ENCODE results near the gene CORO6. TPM values are rescaled to one million over a fixed set of nuclear protein-coding genes. Genes with fewer than 3 reads are reported as not detected.

The CORO6 gene
- total RNA-seq, 1 donor from 2014 or later, result 22.0 TPM

DNA sequence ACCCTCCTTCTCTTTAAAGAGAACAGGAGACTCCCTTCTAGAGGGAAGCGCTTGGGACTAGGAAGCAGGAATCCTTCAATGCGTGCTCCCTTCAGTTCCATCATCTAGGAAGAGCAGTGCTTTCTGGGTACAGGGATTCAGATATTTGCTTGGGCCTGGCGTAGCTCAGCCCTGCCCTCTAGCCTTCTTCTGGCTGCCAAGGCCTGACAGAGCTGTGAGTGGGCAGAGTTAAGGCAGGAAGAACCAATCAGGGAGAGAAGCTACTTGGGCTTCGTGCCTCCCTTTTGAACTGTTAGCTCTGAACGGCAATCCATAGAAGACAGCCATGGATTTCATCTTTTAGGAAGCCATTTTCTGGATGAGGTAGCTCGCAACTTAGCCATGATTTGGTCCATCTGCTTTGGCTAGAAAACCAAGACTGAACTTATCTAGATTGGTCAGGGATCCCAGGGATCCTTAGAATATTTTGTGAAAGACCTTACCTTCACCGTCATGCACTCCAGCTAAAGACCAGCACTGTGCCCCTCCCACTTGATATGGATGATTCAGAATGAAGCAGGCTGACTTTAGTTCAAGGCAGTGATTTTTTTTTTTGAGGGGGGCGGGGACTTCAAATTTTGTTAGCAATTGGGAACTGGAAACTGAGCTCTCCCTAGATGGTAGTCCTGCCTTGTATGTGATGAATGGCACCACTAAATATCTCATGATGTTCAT, 2.5 kb upstream of the CORO6 start:
- Histone ChIP-seq H3K4me3 (no peak overlapping the region), H3K36me3 (no peaks in the 10 kb centered on the region), H3K9me3 (no peaks in the 10 kb centered on the region), H3K4me1 (peaks cover 0 to 6% of the 10 kb centered on the region in 2 donors), H3K27ac (no peak overlapping the region), H3K27me3 (no peaks in the 10 kb centered on the region)
- intact Hi-C loops (cut with DNase I), result no loop called here
- DNase-seq (ENCODE audit: low spot score in 2 of 2), result no peak
- TF ChIP-seq, protein P1, sequence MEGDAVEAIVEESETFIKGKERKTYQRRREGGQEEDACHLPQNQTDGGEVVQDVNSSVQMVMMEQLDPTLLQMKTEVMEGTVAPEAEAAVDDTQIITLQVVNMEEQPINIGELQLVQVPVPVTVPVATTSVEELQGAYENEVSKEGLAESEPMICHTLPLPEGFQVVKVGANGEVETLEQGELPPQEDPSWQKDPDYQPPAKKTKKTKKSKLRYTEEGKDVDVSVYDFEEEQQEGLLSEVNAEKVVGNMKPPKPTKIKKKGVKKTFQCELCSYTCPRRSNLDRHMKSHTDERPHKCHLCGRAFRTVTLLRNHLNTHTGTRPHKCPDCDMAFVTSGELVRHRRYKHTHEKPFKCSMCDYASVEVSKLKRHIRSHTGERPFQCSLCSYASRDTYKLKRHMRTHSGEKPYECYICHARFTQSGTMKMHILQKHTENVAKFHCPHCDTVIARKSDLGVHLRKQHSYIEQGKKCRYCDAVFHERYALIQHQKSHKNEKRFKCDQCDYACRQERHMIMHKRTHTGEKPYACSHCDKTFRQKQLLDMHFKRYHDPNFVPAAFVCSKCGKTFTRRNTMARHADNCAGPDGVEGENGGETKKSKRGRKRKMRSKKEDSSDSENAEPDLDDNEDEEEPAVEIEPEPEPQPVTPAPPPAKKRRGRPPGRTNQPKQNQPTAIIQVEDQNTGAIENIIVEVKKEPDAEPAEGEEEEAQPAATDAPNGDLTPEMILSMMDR (IDR thresholded peaks at IDR 0.05), result no peak

DNA sequence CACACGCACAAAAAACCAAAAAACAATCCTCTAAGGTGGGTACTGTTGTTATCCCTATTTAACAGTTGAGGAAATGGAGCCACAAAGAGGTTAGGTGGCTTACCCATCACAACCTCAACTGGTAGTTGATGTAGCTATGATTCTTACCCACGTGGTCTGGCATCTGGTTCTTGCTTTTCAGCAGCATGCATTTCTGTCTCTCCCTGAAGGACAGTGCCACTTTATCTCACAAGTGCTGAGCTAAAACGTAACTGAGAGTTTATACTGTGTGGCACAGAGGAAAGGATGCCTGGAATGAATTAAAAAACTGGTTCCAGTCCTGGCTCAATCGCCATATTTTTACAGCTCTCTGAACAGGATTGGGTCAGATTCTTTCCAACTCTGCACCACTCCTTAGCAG, 1.9 kb upstream of the CORO6 start:
- H3K4me3 ChIP-seq, result no peak overlapping the region
- peaks cover 0 to 6% of the 10 kb centered on the region in 2 donors for H3K4me1 ChIP-seq
- no peaks in the 10 kb centered on the region for H3K27me3 ChIP-seq
- H3K9me3 ChIP-seq, result no peaks in the 10 kb centered on the region
- no peak for DNase-seq (ENCODE audit: low spot score in 2 of 2)
- intact Hi-C loops (cut with DNase I), result no loop called here
- no peak overlapping the region for H3K27ac ChIP-seq
- no peaks in the 10 kb centered on the region for H3K36me3 ChIP-seq
- TF ChIP-seq, protein P1 (IDR thresholded peaks at IDR 0.05), result no peak

DNA sequence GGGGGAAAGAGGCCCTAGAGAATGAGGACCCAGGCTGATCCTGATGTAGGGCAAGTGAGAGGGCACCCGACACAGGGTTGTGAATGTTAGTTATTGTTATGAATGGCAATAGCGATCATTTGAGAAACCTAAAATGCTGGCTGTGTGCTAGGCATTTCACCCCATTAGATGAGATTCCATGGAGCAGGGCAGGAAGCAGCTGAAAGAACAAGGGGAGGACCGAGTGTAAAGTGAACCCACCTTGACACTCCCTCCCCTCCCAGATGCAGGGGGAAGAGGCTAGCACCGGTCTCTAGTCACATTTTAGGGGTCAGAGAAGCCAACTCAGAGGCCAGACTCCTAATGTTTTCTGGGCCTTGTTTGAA, 553 bp upstream of the CORO6 start:
- no peaks in the 10 kb centered on the region for H3K36me3 ChIP-seq
- no peaks in the 10 kb centered on the region for H3K27me3 ChIP-seq
- intact Hi-C loops (cut with DNase I), result loop anchor here (2.0 kb wide), 1 partner anchor 138 kb away; no protein-coding TSS in a partner anchor
- H3K4me3 ChIP-seq, result peak overlapping the region; percentile 61 to 79
- no peaks in the 10 kb centered on the region for H3K9me3 ChIP-seq
- peaks cover 0 to 6% of the 10 kb centered on the region in 2 donors for H3K4me1 ChIP-seq
- H3K27ac ChIP-seq, result peak overlapping the region in 1 of 2 donors; percentile 50
- TF ChIP-seq, protein P1 (IDR thresholded peaks at IDR 0.05), result no peak
- DNase-seq (ENCODE audit: low spot score in 2 of 2), result no peak

DNA sequence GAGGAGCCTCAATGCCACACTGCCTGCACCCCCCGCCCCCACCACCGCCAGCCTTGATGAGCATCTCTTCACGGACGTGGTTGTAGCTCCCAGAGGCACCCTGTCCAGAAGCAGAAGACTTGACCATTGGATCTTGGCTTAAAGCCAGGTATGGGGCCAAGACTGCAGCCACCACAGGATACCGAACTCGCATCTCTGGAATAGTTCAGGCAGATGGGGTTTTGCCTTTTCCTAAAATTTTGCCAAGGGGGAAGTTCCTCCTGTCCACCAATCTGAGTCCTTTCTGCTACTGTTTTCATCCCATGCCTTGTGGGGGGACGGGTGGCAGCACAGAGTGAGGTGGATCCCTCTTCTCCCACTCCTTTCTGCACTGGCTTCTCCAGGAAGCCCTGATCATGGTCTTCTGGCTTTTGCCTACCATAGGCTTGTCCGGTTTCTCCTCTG, 939 bp downstream of the CORO6 start:
- H3K4me3 ChIP-seq, result peak overlapping the region; percentile 61 to 79
- peaks cover 13% of the 10 kb centered on the region in 2 donors for H3K4me1 ChIP-seq
- TF ChIP-seq, protein P1 (IDR thresholded peaks at IDR 0.05), result no peak
- intact Hi-C loops (cut with DNase I), result loop anchor here (2.0 kb wide), 1 partner anchor 139 kb away; no protein-coding TSS in a partner anchor
- no peaks in the 10 kb centered on the region for H3K36me3 ChIP-seq
- no peaks in the 10 kb centered on the region for H3K27me3 ChIP-seq
- no peaks in the 10 kb centered on the region for H3K9me3 ChIP-seq
- no peak for DNase-seq (ENCODE audit: low spot score in 2 of 2)
- peak overlapping the region in 1 of 2 donors; percentile 50 for H3K27ac ChIP-seq

DNA sequence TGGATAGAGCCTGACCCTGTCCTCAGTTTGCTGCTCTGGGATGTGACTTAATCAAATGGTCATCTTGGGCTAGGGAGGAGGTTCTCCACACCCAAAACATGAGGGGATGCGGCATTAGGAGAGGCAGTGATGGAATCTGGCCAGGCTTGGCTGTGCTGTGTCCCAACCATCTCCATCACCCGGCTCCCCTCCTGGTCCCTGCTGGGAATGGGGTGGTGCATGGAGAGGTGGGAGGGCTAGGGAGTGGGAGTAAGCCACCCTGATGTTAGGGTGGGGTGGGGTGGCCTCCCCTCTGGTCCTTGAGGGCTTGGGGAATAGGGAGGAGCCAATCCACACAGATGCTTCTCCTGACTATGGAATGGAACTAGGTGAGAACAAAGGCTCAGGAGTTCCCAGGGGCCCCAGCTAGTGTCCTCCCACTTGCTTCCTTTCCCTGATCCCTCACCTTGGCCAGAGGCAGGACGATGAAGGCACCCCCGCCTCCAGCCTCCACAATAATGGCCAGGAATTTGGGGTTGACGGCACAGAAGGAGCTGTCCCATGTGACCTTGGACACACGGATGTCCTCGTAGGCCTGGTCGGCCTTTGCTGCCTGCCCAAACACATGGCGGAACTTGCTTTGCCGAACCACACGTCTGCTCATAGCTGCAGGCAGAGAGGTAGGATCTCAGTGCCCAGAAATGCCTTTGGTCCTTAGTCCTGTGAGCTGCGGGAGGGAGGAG, 1.8 kb downstream of the CORO6 start:
- Histone ChIP-seq H3K36me3 (no peaks in the 10 kb centered on the region), H3K27me3 (no peaks in the 10 kb centered on the region), H3K9me3 (no peaks in the 10 kb centered on the region), H3K4me1 (peaks cover 16 to 21% of the 10 kb centered on the region in 2 donors), H3K27ac (no peak overlapping the region), H3K4me3 (no peak overlapping the region)
- DNase-seq (ENCODE audit: low spot score in 2 of 2), result no peak
- TF ChIP-seq, protein P1 (IDR thresholded peaks at IDR 0.05), result no peak
- intact Hi-C loops (cut with DNase I), result no loop called here

Measured in ascending aorta (tissue), 2 donors.